ENCODE results near the gene MPDU1.
A peak's percentile ranks its signal among the peaks of the same experiment; 100 is the strongest.

Gene MPDU1

GRCh38 chr17:7583253-7584109 lies at the start of gene MPDU1:
MPDU1 (plus strand) TSS chr17:7583852; CDS start chr17:7583863, 11 bp downstream.
- DNase-seq (ENCODE audit: low read depth): peak; percentile 91

DNA sequence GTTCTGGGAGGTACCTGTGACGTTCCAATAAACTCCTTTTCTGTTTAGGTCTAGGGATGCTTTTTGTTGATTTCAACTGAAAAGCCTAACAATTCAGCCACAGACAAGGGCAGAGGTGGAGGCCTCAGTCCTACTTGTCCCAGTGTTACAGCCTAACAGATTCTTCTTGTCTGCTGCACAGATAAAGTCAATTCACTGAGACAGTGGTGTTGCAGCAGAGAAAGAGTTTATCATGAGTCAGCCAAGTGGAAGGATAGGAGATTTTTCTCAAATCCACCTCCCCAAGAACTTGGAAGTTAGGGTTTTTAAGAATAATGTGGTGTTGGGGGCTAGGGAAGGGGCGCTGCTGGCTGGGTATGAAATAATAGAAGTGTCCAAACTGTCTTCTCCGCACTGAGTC lies 45.6 kb upstream of the MPDU1 start:
- no peak for DNase-seq (ENCODE audit: low read depth)

DNA sequence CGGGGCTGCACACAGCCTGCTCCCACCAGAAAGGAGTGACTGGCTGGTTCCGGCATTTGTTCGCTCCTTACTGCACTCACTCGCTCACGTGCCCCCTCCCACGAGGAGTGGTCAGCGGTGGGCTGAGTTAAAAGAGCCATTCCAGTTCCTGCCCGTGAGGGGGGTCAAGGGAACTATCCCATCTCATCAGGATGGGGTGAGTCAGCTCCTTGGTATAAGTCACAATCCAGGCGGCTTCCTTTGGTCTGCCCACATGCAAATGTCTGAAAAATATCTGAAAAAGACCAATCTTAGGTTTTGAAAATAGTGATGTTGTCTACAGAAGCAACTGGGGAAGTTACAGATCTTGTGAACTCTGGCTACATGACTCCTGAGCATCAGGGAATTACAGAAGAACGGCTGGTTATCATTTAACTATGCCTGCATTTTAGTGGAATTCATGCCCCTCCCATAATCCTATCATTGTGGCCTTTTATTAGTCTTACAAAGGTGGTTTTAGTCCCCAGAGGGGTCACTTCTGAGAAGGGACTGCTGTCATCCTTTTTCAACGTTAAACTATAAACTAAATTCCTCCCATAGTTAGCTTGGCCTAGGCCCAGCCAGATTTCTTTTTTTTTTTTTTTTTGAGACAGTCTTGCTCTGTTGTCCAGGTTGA lies 44.6 kb upstream of the MPDU1 start:
- DNase-seq (ENCODE audit: low read depth): no peak

DNA sequence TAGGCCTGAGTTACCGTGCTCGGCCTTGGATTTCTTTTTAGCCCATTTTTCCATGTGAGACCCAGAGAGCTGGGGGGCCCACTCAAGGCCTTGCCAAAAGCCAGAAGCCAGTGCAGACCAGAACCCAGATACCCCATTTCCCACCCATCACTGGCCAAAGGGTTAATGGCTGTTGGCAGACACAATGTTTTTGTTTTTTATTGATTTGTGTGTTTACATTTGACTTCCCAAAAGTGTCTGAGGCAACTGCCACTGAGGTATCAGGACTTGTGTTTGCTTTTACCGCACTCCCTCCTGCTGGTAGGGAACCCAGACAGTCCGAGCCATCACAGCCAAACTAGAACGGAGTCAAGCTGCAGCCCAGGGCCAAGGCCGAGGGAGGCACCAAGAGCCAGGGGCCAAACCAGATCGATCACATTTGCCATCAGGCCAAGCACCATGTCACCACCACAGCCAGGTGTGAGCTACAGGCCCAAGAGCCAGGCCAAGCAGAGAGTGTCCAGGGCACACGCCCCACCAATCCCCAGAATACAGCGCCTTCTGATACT lies 42.5 kb upstream of the MPDU1 start:
- no peak for DNase-seq (ENCODE audit: low read depth)

DNA sequence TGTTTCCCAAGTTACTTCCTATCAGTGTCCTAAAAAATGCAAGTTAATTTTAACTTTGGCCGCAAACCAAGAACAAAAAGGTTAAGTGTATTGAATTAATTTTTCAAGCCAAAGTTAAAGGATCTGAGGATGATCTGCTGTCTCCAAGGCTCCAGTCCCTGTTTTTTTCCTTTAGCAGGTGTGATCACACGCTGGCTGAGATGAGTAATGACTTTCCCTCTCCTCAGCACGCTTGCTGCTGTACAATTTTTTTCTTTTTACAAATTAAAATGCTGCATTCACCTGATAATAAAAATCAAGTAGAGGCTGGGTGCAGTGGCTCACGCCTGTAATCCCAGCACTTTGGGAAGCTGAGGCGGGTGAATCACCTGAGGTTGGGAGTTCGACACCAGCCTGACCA lies 38.7 kb upstream of the MPDU1 start:
- DNase-seq (ENCODE audit: low read depth): no peak

GRCh38 chr17:7548585-7549400 lies 34.9 kb upstream of the MPDU1 start, which contains the start of gene TNFSF12:
TNFSF12 (plus strand) TSS chr17:7549058; CDS start chr17:7549154, 96 bp downstream.
- peak; percentile 42 for DNase-seq (ENCODE audit: low read depth)

GRCh38 chr17:7549401-7550055 lies 34.1 kb upstream of the MPDU1 start:
- peak; percentile 25 for DNase-seq (ENCODE audit: low read depth)

- no peak for DNase-seq (ENCODE audit: low read depth)
These were observed 33.3 kb upstream of the MPDU1 start for GRCh38 chr17:7550344-7550743.

DNA sequence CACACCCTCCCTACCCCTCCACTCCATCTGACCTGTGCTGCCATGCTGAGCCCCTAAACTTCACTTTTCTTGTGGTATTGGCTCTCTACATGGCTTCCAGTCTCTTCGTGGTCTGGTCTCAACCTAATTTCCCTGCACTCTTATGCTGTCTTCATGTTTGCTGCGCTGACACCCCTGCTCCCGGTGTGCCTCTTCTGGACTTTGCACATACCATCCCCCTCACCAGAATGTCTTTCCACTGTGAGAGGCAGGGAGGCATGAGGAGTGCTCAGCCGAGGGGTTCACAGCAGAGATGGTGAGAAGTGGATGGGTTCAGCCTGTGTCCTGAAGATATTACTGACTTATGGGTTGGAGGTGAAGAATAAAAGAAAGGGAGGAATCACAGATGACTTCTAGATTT lies 32.3 kb upstream of the MPDU1 start:
- no peak for DNase-seq (ENCODE audit: low read depth)

GRCh38 chr17:7552621-7553051 lies 31.0 kb upstream of the MPDU1 start:
- no peak for DNase-seq (ENCODE audit: low read depth)

GRCh38 chr17:7553356-7553755 lies 30.3 kb upstream of the MPDU1 start:
- no peak for DNase-seq (ENCODE audit: low read depth)

- DNase-seq (ENCODE audit: low read depth): no peak
These were observed 28.2 kb upstream of the MPDU1 start for GRCh38 chr17:7555320-7555948.

DNA sequence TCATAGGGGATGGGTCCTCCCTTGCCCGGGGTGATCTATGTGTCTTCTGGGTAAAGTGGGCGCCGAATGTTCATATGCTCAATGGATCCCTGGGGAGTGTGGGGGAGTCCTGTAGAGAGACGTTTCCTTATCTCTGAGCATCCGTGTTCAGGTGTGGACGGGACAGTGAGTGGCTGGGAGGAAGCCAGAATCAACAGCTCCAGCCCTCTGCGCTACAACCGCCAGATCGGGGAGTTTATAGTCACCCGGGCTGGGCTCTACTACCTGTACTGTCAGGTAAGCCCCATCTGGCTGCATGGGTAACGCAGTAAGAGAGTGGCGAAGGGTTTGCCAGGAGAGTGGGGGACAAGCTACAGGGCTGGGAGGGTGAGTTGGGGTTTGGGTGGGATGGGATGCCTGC lies 27.0 kb upstream of the MPDU1 start:
- DNase-seq (ENCODE audit: low read depth): no peak

DNA sequence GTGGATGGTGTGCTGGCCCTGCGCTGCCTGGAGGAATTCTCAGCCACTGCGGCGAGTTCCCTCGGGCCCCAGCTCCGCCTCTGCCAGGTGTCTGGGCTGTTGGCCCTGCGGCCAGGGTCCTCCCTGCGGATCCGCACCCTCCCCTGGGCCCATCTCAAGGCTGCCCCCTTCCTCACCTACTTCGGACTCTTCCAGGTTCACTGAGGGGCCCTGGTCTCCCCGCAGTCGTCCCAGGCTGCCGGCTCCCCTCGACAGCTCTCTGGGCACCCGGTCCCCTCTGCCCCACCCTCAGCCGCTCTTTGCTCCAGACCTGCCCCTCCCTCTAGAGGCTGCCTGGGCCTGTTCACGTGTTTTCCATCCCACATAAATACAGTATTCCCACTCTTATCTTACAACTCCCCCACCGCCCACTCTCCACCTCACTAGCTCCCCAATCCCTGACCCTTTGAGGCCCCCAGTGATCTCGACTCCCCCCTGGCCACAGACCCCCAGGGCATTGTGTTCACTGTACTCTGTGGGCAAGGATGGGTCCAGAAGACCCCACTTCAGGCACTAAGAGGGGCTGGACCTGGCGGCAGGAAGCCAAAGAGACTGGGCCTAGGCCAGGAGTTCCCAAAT lies 26.4 kb upstream of the MPDU1 start:
- DNase-seq (ENCODE audit: low read depth): no peak

DNA sequence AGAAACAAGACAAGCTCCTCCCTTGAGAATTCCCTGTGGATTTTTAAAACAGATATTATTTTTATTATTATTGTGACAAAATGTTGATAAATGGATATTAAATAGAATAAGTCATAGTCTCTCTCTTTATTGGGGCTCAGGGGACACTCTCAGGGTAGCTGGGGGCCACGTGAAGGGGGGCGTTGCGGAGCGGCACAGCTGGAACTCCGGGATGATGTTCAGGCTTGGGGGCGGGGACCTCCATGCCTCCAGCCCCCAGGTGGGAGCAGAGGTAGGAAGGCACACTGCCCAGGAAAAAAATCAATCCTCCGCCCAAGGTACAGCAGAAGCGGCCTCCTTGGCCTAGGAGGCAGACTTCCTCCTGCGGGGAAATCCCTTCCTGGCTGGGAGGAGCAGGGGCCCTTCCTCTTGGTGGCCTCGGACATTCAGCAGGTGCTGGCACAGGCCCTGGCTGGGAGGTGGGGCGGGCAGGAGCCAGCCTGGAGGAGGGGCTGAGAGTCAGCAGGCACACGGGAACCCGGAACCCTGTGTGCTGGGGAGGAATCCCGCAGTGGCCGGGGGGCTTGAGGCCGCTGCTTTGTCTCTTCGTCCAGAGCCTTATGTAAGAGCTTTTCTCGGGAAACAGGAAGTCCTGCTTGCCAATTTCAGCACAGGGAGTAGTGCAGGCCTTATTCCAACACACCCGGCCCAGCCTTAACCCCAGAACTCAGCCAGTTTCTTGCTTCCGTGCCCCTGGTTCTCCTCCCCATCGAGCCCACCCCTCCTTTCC lies 25.7 kb upstream of the MPDU1 start:
- no peak for DNase-seq (ENCODE audit: low read depth)

GRCh38 chr17:7558544-7559319 lies 24.9 kb upstream of the MPDU1 start, which contains the start of gene TNFSF13:
TNFSF13 (plus strand) TSS chr17:7558750; CDS start chr17:7559040, 290 bp downstream.
- DNase-seq (ENCODE audit: low read depth): no peak

GRCh38 chr17:7559320-7560171 lies 24.1 kb upstream of the MPDU1 start:
- DNase-seq (ENCODE audit: low read depth): no peak
